Stimulated activated CD8-positive, alpha-beta memory T cell treated with anti-CD3 and anti-CD28 coated beads, Interleukin-12 subunit alpha, Interleukin-12 subunit beta, amount 100 ng/mL, for 1 hour (primary cell): Measurements from ENCODE around the gene CTNNBL1.

ENCODE experiments used
- DNase-seq: peaks from one replicate; pipeline ENCODE4 v3.0.0-alpha.2; 2020; ENCODE audit warnings: low read depth

The CTNNBL1 gene

DNA sequence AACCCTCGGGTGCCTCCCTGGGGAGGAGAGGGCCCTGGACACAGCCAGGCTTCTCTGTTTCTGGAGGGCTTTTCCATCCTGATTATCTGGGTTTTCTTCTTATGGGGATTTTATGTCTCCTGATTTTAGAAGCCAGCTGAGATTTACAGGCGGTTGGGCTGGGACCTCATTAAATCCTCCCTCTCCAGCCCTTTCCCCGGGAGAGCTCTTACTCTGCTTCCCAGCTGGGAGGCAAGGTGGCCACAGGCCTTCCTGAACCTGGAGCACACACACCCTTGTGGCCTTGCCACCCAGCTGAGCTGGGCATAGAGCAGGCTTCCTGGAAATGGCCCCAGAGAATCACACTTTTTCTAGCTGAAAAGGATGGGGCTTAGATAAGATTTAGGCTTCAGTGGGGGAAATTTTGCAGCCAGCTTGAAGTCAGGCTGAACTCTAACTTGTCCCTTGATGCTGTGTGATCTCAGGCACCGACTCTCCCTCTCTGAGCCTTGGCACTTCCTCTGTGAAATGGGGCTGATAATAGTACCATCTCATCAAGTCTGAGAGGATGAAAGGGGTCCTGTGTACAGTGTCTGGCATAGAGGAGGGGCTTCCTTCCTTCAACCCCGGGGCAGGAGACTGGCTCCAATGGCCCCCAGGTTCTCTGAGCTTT is 225.7 kb downstream of the CTNNBL1 start:
- DNase-seq, result no peak

DNA sequence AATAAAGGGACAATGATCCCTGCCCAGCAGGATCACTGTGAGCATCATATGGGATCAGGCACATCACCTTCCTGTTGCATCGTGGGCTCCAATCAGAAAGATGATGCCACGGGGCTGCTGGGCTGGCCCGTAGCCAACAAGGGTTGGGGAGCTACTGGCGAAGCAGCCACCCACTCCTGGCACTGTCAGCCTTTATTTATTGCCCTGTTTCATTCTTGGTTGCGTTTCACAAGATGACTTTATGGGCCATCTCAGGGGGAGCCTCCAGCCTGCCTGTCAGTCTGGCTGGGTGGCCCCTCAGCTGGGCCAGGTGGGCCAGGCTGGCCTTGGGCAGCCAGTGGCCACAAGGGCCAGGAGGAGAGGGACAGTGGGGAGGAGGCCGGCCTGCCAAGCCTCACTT is 226.4 kb downstream of the CTNNBL1 start:
- DNase-seq, result no peak

DNA sequence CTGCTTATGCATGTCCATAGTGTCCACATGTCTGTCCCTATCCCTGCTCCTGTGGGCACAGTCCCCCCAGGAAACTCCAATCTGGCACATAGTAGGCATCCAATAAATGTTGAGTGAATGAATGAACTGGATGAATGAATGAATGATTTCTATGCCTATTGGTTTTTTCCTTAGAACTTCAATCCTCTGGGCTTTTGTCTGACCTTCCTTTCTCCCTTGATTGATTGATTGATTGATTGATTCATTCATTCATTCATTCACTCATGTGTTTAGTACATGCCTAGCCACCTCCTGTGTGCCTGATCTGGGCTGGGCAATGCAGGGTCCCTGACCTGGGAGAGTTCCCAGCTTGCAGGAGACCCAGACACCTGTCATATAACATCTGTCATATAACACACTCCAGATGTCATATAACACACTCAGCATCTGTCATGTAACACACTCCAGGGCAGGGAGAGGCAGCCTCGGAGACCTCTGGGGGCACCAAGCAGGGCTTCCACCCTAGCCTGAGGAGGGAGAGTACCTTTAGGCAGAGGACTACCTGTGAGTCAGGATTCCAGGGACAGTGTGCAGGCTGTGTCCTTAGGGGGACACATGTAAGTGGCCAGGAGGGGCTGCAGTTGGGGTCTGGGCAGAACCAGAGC is 227.0 kb downstream of the CTNNBL1 start:
- DNase-seq, result no peak

DNA sequence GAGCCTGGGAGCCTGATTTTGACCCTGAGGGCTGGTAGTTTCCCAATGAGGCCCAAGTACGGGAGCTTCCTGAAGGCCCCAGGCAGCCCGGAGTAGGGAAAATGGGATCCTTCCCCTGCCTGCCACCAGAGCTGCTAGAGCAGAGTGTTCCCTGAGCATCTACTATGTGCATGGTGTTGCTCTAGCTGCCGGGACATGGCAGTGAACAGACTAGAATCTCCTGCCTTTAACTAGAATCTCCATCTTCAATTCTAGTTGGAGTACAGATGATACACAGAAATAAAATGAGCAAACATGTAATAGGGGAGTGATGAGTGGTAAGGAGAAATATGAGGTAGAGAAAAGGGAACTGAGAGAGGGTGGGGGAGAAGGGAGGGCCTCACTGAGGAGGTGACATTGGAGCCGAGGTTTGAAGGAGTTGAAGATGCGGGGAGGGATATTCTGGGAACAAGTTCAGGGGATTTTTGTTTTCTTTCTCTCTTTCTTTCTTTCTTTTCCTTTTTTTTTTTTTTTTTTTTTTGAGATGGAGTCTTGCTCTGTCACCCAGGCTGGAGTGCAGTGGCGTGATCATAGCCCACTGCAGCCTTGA is 227.6 kb downstream of the CTNNBL1 start:
- no peak for DNase-seq
